Measurements from ENCODE around the gene ACSM4. TPM values are rescaled to one million over a fixed set of nuclear protein-coding genes. Genes with fewer than 3 reads are reported as not detected.

ACSM4 gene
- polyA plus RNA-seq, 2 of the 4 experiments (the other 2 are of a cell fraction) = not detected

DNA sequence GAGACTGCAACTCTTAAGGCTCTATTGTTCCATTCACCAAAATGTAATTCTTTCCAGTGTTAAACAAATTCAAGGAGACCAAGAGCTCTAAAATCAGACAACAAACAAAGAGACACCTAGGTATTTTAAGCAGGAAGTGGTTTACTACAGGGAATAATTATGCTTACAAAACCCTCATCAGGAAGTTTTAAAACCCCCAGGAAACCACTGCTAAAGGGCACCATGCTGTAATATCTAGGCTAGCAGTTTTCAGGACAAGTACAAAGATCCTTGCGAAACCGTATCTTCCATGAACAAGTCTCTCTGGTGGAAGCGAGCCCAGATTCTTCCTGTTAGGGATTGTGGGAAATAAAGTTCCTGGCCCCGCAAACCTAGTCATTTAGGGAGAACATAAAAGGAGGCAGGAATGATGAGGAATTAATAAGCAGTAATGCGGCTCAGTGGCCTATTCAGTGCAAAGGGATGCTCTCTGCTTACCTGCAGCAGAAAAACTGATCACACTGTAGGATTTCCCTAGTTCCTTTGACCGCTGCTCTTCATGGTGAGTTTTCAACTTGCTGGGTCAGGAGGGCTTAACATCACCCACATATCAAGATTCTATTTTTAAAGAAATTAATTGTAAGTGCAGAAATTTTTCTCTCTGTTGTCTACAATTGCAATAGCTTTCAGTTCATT is 42.8 kb downstream of the ACSM4 start:
- FAIRE-seq (no peak), DNase-seq (ENCODE audit: low read depth in 1 of 2, low spot score in 1 of 2) (no peak), ATAC-seq (no peak)
- TF ChIP-seq FOSL2 (IDR thresholded peaks at IDR 0.05) (no peak), FOSL2 (CRISPR knock-in tag; IDR thresholded peaks at IDR 0.05) (no peak), CHD4 (IDR thresholded peaks at IDR 0.05; ENCODE audit: borderline replicate concordance) (no peak), RFX5 (IDR thresholded peaks at IDR 0.05) (no peak), EP300 (IDR thresholded peaks at IDR 0.05) (no peak), HDAC2 (IDR thresholded peaks at IDR 0.05) (no peak), CHD2 (IDR thresholded peaks at IDR 0.05; ENCODE audit: low read length, partially characterized antibody) (no peak), RNF2 (IDR thresholded peaks at IDR 0.05; ENCODE audit: borderline replicate concordance, low read depth) (no peak), ZC3H11A (IDR thresholded peaks at IDR 0.05) (no peak), TP53 (CRISPR knock-in tag; IDR thresholded peaks at IDR 0.05) (no peak)
- TF ChIP-seq, protein P1, sequence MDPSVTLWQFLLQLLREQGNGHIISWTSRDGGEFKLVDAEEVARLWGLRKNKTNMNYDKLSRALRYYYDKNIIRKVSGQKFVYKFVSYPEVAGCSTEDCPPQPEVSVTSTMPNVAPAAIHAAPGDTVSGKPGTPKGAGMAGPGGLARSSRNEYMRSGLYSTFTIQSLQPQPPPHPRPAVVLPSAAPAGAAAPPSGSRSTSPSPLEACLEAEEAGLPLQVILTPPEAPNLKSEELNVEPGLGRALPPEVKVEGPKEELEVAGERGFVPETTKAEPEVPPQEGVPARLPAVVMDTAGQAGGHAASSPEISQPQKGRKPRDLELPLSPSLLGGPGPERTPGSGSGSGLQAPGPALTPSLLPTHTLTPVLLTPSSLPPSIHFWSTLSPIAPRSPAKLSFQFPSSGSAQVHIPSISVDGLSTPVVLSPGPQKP (IDR thresholded peaks at IDR 0.05; ENCODE audit: low read depth, low read length) = no peak
- TF ChIP-seq, protein P2, sequence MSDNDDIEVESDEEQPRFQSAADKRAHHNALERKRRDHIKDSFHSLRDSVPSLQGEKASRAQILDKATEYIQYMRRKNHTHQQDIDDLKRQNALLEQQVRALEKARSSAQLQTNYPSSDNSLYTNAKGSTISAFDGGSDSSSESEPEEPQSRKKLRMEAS (IDR thresholded peaks at IDR 0.05) = no peak
- Histone ChIP-seq H3K4me3 (no peak overlapping the region), H3K9me3 (no peaks in the 10 kb centered on the region), H3K27ac (no peak overlapping the region), H3K4me2 (no peak overlapping the region), H3K4me1 (no peaks in the 10 kb centered on the region)
- ChIA-PET POLR2A (no interaction called here), CTCF (no interaction called here)
- WGBS (ENCODE audit: missing lambda C conversion rate) = 78% methylated on average over 6 of the region's 6 CpGs

DNA sequence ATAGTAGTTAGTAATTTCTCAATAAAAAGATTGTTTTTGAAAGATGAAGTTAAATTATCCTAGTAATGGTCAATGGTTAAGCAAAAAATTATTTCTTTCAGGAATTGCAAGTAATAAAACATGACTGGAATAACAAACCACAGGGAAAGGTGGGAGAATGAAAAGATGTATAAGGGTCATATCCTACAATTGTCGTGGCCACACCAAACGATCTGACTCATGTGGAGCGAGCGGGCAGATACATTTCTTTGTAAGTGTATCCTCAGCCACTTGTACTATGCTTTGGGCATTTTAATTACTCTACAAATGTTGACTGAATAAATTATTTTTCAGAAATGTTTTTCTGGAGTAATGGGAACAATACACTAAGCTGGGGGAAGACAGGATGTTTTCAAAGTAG is 45.5 kb downstream of the ACSM4 start:
- ATAC-seq (no peak), DNase-seq (ENCODE audit: low read depth in 1 of 2, low spot score in 1 of 2) (no peak), FAIRE-seq (no peak)
- 28% methylated on average over 4 of the region's 4 CpGs for WGBS (ENCODE audit: missing lambda C conversion rate)
- Histone ChIP-seq H3K4me2 (no peak overlapping the region), H3K9me3 (no peaks in the 10 kb centered on the region), H3K4me3 (no peak overlapping the region), H3K4me1 (no peaks in the 10 kb centered on the region), H3K27ac (no peak overlapping the region)
- ChIA-PET CTCF (interaction anchor here (1.2 kb wide), 1 partner anchor 131 kb away, joined by 3 read pairs; no protein-coding TSS in a partner anchor), POLR2A (no interaction called here)
- TF ChIP-seq SMC3 (IDR thresholded peaks at IDR 0.05) (no peak), BHLHE40 (IDR thresholded peaks at IDR 0.05; ENCODE audit: low read depth, low read length) (no peak), JUN (IDR thresholded peaks at IDR 0.05) (no peak), HDAC2 (IDR thresholded peaks at IDR 0.05) (no peak), EHMT2 (IDR thresholded peaks at IDR 0.05; ENCODE audit: low read depth) (no peak), CHD2 (IDR thresholded peaks at IDR 0.05; ENCODE audit: low read length, partially characterized antibody) (no peak), HEYL (CRISPR knock-in tag; IDR thresholded peaks at IDR 0.05) (no peak), ZC3H11A (IDR thresholded peaks at IDR 0.05) (no peak), POLR2A (IDR thresholded peaks at IDR 0.05; ENCODE audit: low read length) (no peak), ZSCAN20 (CRISPR knock-in tag; IDR thresholded peaks at IDR 0.05) (no peak), HOXA7 (CRISPR knock-in tag; IDR thresholded peaks at IDR 0.05) (no peak)
- TF ChIP-seq, protein P3, sequence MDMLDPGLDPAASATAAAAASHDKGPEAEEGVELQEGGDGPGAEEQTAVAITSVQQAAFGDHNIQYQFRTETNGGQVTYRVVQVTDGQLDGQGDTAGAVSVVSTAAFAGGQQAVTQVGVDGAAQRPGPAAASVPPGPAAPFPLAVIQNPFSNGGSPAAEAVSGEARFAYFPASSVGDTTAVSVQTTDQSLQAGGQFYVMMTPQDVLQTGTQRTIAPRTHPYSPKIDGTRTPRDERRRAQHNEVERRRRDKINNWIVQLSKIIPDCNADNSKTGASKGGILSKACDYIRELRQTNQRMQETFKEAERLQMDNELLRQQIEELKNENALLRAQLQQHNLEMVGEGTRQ (IDR thresholded peaks at IDR 0.05) = no peak

DNA sequence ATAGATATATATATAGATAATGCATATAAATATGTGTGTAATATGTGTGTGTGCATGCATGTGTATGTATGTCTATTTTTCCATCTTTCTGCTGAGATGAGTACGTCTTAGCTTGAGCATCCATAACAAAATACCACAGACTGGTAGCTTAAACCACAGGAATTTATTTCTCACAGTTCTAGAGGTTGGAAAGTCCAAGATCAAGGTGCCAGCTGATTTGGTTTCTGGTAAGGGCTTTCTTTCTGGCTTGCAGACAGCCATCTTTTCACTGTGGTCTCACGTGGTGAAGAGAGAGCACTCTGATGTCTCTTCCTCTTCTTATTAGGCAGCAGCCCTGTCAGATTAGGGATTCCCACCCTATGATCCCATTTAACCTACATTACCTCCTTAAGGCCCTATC is 47.3 kb downstream of the ACSM4 start:
- Histone ChIP-seq H3K9me3 (no peaks in the 10 kb centered on the region), H3K4me2 (no peak overlapping the region), H3K4me3 (no peak overlapping the region), H3K27ac (no peak overlapping the region), H3K4me1 (no peaks in the 10 kb centered on the region)
- ATAC-seq = no peak
- ChIA-PET POLR2A (interaction anchor here (0.6 kb wide), 1 partner anchor 585 kb away, joined by 4 read pairs; no protein-coding TSS in a partner anchor), CTCF (no interaction called here)
- TF ChIP-seq, protein P2 (IDR thresholded peaks at IDR 0.05) = no peak
- TF ChIP-seq RARB (CRISPR knock-in tag; IDR thresholded peaks at IDR 0.05) (no peak), ZNF302 (CRISPR knock-in tag; IDR thresholded peaks at IDR 0.05) (no peak)
- TF ChIP-seq, protein P4, sequence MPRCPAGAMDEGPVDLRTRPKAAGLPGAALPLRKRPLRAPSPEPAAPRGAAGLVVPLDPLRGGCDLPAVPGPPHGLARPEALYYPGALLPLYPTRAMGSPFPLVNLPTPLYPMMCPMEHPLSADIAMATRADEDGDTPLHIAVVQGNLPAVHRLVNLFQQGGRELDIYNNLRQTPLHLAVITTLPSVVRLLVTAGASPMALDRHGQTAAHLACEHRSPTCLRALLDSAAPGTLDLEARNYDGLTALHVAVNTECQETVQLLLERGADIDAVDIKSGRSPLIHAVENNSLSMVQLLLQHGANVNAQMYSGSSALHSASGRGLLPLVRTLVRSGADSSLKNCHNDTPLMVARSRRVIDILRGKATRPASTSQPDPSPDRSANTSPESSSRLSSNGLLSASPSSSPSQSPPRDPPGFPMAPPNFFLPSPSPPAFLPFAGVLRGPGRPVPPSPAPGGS (IDR thresholded peaks at IDR 0.05) = no peak
- DNase-seq (ENCODE audit: low read depth in 1 of 2, low spot score in 1 of 2) = no peak
- no peak for FAIRE-seq
- 3% methylated on average over 2 of the region's 2 CpGs for WGBS (ENCODE audit: missing lambda C conversion rate)

All from A549 (cell line).